ENCODE results near the gene LCP1. TPM values are rescaled to one million over a fixed set of nuclear protein-coding genes. Genes with fewer than 3 reads are reported as not detected.
A peak's percentile ranks its signal among the peaks of the same experiment; 100 is the strongest.

LCP1 gene
- total RNA-seq, 4 donors from 2014 or later: 17.3 to 34.8 (median 24.7) TPM

DNA sequence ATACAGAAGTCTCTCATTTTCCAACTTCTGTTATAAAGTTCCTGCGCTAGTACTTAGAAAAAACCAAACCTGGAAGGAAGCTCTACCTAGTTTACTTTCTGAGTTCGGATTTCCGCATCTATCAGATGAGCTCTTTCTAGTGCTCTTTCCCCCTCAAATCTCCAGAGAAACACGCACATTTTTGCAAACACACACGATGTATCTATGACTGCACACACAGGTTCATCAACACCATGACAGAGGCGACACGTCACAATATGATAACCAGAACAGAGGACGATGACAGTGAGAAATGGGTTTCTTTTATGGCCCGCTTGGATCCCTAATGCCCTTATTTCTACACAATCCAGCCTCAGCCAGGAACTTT is 29.1 kb upstream of the LCP1 start:
- H3K4me3 ChIP-seq: peak overlapping the region; percentile 25 to 35
- no peaks in the 10 kb centered on the region for H3K36me3 ChIP-seq
- no peaks in the 10 kb centered on the region for H3K4me1 ChIP-seq
- no peaks in the 10 kb centered on the region for H3K9me3 ChIP-seq
- intact Hi-C loops (cut with DNase I; ENCODE audit: low total_unique reads): no loop called here
- no peak overlapping the region for H3K27ac ChIP-seq
- no peak for DNase-seq
- H3K27me3 ChIP-seq: peaks cover 0 to 4% of the 10 kb centered on the region in 2 donors
- TF ChIP-seq, protein P1, sequence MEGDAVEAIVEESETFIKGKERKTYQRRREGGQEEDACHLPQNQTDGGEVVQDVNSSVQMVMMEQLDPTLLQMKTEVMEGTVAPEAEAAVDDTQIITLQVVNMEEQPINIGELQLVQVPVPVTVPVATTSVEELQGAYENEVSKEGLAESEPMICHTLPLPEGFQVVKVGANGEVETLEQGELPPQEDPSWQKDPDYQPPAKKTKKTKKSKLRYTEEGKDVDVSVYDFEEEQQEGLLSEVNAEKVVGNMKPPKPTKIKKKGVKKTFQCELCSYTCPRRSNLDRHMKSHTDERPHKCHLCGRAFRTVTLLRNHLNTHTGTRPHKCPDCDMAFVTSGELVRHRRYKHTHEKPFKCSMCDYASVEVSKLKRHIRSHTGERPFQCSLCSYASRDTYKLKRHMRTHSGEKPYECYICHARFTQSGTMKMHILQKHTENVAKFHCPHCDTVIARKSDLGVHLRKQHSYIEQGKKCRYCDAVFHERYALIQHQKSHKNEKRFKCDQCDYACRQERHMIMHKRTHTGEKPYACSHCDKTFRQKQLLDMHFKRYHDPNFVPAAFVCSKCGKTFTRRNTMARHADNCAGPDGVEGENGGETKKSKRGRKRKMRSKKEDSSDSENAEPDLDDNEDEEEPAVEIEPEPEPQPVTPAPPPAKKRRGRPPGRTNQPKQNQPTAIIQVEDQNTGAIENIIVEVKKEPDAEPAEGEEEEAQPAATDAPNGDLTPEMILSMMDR (IDR thresholded peaks at IDR 0.05): no peak
- TF ChIP-seq POLR2A (IDR thresholded peaks at IDR 0.05): no peak

DNA sequence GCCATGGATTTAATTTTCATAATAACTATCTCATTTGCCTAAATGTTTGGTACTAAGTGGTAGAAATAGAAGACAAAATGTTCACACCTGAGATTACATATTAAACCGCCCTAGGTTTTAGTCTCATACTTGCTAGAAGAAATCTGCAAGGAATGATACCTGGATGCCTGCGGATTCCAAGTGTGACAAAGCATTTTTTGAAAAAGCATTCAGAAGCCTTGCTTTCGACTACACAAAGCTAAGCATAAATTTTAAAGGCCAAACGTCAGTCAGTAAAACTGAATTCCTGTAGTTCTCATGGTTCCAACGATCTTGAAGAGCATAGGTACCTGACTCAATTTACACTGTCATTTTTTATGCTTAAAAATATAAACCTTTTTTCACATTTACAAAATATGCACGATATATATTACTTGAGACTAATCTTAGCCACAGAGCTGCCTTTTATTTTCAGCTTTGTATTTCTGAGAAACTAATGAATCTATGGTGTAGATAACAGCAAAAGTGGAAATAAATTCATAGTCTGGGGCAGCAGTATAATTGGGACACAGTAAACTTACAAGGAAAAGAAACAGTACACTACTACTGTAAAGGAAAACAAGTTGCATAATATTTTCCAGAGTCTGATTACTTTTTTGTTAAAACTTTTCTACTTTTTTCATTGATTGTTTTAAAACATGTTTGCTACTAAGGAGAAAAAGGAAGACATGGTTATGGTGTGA is 28.5 kb upstream of the LCP1 start:
- Histone ChIP-seq H3K4me3 (peak overlapping the region in 1 of 2 donors; percentile 35), H3K36me3 (no peaks in the 10 kb centered on the region), H3K9me3 (no peaks in the 10 kb centered on the region), H3K27me3 (peaks cover 0 to 4% of the 10 kb centered on the region in 2 donors), H3K27ac (no peak overlapping the region), H3K4me1 (no peaks in the 10 kb centered on the region)
- no peak for DNase-seq
- TF ChIP-seq, protein P1 (IDR thresholded peaks at IDR 0.05): no peak
- no peak for TF ChIP-seq POLR2A (IDR thresholded peaks at IDR 0.05)
- intact Hi-C loops (cut with DNase I; ENCODE audit: low total_unique reads): no loop called here

DNA sequence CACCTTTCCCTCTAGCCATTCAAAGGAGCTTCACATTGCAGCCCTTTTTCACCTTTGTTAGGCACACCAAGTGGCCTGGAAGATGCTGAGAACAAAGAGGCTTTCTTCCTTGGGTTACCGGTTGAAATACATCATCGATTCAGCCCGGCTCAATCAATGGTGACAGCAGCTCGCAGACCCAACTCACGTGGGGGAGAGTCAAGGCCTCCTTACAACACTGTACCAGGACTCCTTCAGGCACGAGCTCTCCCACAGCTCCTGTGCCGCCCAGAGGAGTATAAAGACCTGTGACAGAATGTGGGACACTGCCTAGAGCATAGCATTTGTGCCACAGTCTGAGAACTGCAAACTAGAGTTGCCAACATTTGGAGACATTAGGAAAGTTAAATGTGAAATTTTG is 25.9 kb upstream of the LCP1 start:
- no peak overlapping the region for H3K27ac ChIP-seq
- intact Hi-C loops (cut with DNase I; ENCODE audit: low total_unique reads): no loop called here
- no peak for DNase-seq
- H3K4me3 ChIP-seq: no peak overlapping the region
- H3K4me1 ChIP-seq: no peaks in the 10 kb centered on the region
- no peaks in the 10 kb centered on the region for H3K36me3 ChIP-seq
- peaks cover 0 to 4% of the 10 kb centered on the region in 2 donors for H3K27me3 ChIP-seq
- H3K9me3 ChIP-seq: no peaks in the 10 kb centered on the region
- TF ChIP-seq POLR2A (IDR thresholded peaks at IDR 0.05): no peak
- TF ChIP-seq, protein P1 (IDR thresholded peaks at IDR 0.05): no peak

DNA sequence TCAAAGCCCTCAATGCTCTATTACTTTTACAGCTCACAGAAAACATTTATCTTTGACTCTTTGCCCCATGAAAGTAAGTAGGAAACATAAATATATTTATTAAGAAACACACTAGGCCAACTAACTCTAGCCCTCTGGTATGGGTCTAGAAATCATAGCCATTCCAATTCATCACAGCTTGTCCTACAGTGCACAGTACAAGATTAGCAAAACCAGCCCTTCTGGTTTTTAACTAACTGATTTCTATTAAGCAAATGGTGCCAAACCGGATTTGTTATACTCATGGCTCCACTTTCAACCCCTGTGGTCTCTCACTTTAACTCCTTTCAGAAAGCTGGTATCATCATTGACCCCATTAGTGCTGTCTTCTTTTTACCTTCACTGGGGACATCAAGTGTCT is 24.2 kb upstream of the LCP1 start:
- H3K4me3 ChIP-seq: no peak overlapping the region
- intact Hi-C loops (cut with DNase I; ENCODE audit: low total_unique reads): no loop called here
- TF ChIP-seq, protein P1 (IDR thresholded peaks at IDR 0.05): no peak
- TF ChIP-seq POLR2A (IDR thresholded peaks at IDR 0.05): no peak
- no peak for DNase-seq
- peaks cover 0 to 4% of the 10 kb centered on the region in 2 donors for H3K27me3 ChIP-seq
- H3K9me3 ChIP-seq: no peaks in the 10 kb centered on the region
- no peaks in the 10 kb centered on the region for H3K4me1 ChIP-seq
- H3K36me3 ChIP-seq: no peaks in the 10 kb centered on the region
- no peak overlapping the region for H3K27ac ChIP-seq

DNA sequence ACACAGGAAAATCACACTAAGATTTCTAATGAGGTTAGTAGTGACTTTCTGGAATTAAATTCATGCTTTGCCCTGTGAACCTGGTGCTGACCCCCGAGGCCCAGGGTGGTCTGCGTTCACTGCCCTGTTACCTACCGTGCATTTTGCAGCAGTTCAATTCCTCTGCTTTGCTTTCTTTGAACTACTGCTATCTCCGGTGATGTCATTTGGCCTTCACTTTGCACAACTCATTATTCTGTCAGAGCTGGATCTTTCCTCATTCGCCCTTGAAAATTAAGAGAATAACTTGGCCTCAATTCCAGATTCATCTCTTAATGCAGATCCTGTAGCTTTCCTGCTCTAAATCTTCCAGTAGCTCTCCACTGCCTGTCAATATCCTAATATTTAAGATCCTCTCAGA is 21.0 kb upstream of the LCP1 start:
- H3K4me3 ChIP-seq: no peak overlapping the region
- no peaks in the 10 kb centered on the region for H3K27me3 ChIP-seq
- no peaks in the 10 kb centered on the region for H3K36me3 ChIP-seq
- H3K27ac ChIP-seq: no peak overlapping the region
- H3K4me1 ChIP-seq: no peaks in the 10 kb centered on the region
- DNase-seq: no peak
- H3K9me3 ChIP-seq: no peaks in the 10 kb centered on the region
- intact Hi-C loops (cut with DNase I; ENCODE audit: low total_unique reads): no loop called here
- TF ChIP-seq POLR2A (IDR thresholded peaks at IDR 0.05): no peak
- TF ChIP-seq, protein P1 (IDR thresholded peaks at IDR 0.05): no peak

All from uterus (tissue), 4 donors.